ENCODE measurements around the gene NOTCH4. TPM values are rescaled to one million over a fixed set of nuclear protein-coding genes. Genes with fewer than 3 reads are reported as not detected.
A peak's percentile ranks its signal among the peaks of the same experiment; 100 is the strongest.
"Not testable (repeated sequence)": the region's sequence is repeated elsewhere in the genome, so short reads cannot be mapped to it uniquely, and the experiment has no call there.

Gene NOTCH4
- total RNA-seq, 1 experiment from 2014 or later, result 0.43 TPM

DNA sequence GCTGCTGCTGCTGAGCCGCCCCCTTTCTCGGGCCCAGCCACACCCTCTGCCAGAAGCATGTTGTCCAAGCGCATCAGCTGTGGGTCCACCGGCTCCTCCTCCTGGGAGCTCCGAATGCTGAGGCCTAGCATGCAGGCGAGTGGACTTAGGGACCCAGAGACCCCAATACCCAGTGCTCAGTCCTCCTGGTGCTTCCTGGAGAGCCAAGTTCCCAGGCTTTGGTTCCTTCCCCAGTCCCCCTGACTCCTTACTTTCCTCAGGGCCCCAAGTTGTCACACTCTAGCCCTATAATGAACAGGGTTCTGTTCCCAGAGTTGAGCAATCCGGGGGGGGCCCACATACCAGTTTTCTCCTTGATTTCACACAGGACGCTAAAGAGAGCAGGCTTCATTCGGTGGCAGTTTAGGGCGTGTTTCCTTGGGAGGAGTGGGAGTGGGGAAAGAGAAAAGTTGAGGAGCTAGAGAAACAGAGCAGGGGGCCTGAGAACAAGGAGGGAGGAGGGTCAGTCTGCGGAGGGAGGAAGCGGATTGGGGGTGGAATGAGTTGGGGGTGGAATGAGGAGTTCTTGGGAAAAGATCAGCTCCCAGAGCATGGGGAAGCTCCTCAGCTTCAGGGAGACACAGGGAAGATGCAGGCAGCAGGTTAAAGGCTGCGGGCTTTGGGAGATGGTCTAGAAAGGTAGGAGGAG is 35.3 kb downstream of the NOTCH4 start:
- Histone ChIP-seq H3K27me3 (replicated peaks; ENCODE audit: control insufficient read depth, insufficient read depth, low read length) (no peaks in the 10 kb centered on the region), H3K36me3 (ENCODE audit: control insufficient read depth, insufficient read depth, low read length) (peaks cover 2% of the 10 kb centered on the region; the same call in 1 of the 2 replicates), H3K4me3 (ENCODE audit: low read depth, low read length) (peak overlapping the region; percentile 62), H3K9me3 (no peaks in the 10 kb centered on the region), H3K4me1 (peaks cover 27% of the 10 kb centered on the region)
- no peaks in the 10 kb centered on the region for H3K9me3 Mint-ChIP-seq (ENCODE audit: unreplicated experiment)
- TF ChIP-seq, protein P1, sequence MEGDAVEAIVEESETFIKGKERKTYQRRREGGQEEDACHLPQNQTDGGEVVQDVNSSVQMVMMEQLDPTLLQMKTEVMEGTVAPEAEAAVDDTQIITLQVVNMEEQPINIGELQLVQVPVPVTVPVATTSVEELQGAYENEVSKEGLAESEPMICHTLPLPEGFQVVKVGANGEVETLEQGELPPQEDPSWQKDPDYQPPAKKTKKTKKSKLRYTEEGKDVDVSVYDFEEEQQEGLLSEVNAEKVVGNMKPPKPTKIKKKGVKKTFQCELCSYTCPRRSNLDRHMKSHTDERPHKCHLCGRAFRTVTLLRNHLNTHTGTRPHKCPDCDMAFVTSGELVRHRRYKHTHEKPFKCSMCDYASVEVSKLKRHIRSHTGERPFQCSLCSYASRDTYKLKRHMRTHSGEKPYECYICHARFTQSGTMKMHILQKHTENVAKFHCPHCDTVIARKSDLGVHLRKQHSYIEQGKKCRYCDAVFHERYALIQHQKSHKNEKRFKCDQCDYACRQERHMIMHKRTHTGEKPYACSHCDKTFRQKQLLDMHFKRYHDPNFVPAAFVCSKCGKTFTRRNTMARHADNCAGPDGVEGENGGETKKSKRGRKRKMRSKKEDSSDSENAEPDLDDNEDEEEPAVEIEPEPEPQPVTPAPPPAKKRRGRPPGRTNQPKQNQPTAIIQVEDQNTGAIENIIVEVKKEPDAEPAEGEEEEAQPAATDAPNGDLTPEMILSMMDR (IDR thresholded peaks at IDR 0.05; ENCODE audit: insufficient read depth in 1 of 2, low read depth in 1 of 2, low read length in 1 of 2, severe bottlenecking in 1 of 2, unreplicated experiment in 1 of 2), result no peak
- H3K36me3 Mint-ChIP-seq (ENCODE audit: insufficient read depth, unreplicated experiment), result peaks cover 41% of the 10 kb centered on the region
- H3K4me1 Mint-ChIP-seq (ENCODE audit: low read depth, unreplicated experiment), result peaks cover 23% of the 10 kb centered on the region
- no peaks in the 10 kb centered on the region for H3K27me3 Mint-ChIP-seq (ENCODE audit: insufficient read depth, unreplicated experiment)
- DNase-seq, result no peak
- CTCF ChIA-PET, result interaction anchor here (0.6 kb wide), 1 partner anchor 69 kb away, joined by 3 read pairs; no protein-coding TSS in a partner anchor
- intact Hi-C loops (cut with micrococcal nuclease; ENCODE audit: unreplicated experiment), result no loop called here
- H3K4me3 Mint-ChIP-seq (ENCODE audit: unreplicated experiment), result peak overlapping the region; percentile 83
- BruUV-seq (replicated peaks), result no TSS peak
- POLR2A ChIA-PET, result no interaction called here
- H3K27ac Mint-ChIP-seq (ENCODE audit: unreplicated experiment), result peak overlapping the region; percentile 90

DNA sequence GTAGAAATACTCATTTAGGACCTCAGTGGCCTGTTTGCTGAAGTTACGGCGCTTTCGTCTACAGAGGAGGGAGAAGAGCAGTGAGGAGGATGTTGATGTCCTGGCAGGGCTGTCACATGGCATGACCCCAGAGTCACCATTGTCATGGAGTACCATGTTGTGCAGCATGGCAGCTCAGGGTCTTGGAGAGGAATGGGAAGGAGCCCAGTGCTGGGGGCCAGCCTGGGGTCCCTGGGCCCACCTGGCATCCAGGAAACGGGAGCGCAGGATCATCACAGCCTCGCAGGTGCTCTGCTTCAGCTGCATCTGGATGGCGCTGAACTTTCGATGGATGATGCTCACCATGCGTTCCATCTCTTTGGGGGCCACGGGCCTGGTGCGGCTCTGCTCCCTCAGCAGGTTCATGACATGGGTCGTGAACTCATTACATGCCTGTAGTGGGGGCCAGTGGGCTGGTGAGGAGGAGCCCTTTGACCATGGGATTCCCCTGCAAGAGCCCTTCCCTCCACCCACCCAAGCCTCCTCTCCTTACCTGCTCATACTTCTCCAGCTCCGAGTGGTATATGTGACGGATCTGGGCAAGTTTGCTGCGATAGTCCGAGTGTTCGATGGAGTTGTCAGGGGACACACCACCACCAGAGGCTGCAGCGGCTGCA is 36.0 kb downstream of the NOTCH4 start:
- H3K9me3 ChIP-seq; H3K27ac Mint-ChIP-seq (ENCODE audit: unreplicated experiment); H3K27me3 ChIP-seq (replicated peaks; ENCODE audit: control insufficient read depth, insufficient read depth, low read length); H3K9me3 Mint-ChIP-seq (ENCODE audit: unreplicated experiment); BruUV-seq (replicated peaks); DNase-seq; intact Hi-C loops (cut with micrococcal nuclease; ENCODE audit: unreplicated experiment); H3K4me3 ChIP-seq (ENCODE audit: low read depth, low read length); H3K27me3 Mint-ChIP-seq (ENCODE audit: insufficient read depth, unreplicated experiment); H3K36me3 ChIP-seq (ENCODE audit: control insufficient read depth, insufficient read depth, low read length): not testable (repeated sequence)
- CTCF ChIA-PET, result interaction anchor here (0.6 kb wide), 1 partner anchor 69 kb away, joined by 3 read pairs; no protein-coding TSS in a partner anchor
- Mint-ChIP-seq H3K4me3 (ENCODE audit: unreplicated experiment) (peak overlapping the region; percentile 16), H3K4me1 (ENCODE audit: low read depth, unreplicated experiment) (peaks cover 23% of the 10 kb centered on the region), H3K36me3 (ENCODE audit: insufficient read depth, unreplicated experiment) (peaks cover 42% of the 10 kb centered on the region)
- POLR2A ChIA-PET, result interaction anchor here (2.1 kb wide), 1 partner anchor 8 kb away, joined by 7 read pairs; no protein-coding TSS in a partner anchor
- H3K4me1 ChIP-seq, result peaks cover 27% of the 10 kb centered on the region

DNA sequence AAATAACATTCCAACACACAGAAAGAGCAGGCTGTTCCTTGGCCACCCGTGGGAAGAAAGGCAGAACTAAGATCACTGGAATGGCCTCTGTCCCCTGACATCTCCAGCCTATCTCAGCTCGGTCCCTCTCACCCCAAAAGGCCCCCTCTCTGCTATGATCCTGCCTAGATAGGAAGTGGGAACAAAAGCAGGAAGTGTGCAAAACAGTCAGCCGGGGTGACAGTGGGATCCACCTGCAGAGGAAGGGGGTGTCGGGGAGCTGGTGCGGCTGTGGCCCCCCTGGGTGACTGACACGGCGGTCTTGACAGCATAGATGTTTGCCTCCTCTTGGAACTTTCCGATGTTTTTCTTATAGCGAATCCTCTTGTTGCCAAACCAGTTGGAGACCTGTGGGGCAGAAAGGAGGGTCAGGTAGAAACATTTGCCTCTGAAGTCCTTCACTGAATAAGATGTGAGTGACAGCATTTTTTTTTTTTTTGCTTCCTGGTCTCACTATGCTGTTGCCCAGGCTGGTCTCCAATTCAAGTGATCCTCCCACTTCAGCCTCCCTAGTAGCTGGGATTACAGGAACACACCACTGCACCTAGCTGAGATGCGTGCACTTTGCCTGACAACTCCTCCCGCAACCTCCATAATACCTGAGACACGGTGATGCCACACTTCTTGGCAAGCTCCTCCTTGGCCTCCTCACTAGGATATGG is 36.7 kb downstream of the NOTCH4 start:
- Mint-ChIP-seq H3K36me3 (ENCODE audit: insufficient read depth, unreplicated experiment) (peaks cover 47% of the 10 kb centered on the region), H3K27me3 (ENCODE audit: insufficient read depth, unreplicated experiment) (no peaks in the 10 kb centered on the region), H3K4me1 (ENCODE audit: low read depth, unreplicated experiment) (peaks cover 23% of the 10 kb centered on the region), H3K4me3 (ENCODE audit: unreplicated experiment) (peak overlapping the region; percentile 16), H3K27ac (ENCODE audit: unreplicated experiment) (no peak overlapping the region), H3K9me3 (ENCODE audit: unreplicated experiment) (no peaks in the 10 kb centered on the region)
- DNase-seq, result no peak
- Histone ChIP-seq H3K4me3 (ENCODE audit: low read depth, low read length) (no peak overlapping the region), H3K27me3 (replicated peaks; ENCODE audit: control insufficient read depth, insufficient read depth, low read length) (no peaks in the 10 kb centered on the region), H3K4me1 (peaks cover 27% of the 10 kb centered on the region), H3K36me3 (ENCODE audit: control insufficient read depth, insufficient read depth, low read length) (peaks cover 2% of the 10 kb centered on the region; the same call in 1 of the 2 replicates), H3K9me3 (no peaks in the 10 kb centered on the region)
- POLR2A ChIA-PET, result interaction anchor here (0.6 to 2.1 kb wide), 2 partner anchors 8 to 784 kb away, joined by 3 to 7 read pairs; no protein-coding TSS in a partner anchor
- CTCF ChIA-PET, result no interaction called here
- intact Hi-C loops (cut with micrococcal nuclease; ENCODE audit: unreplicated experiment), result no loop called here
- no TSS peak for BruUV-seq (replicated peaks)
- TF ChIP-seq, protein P1 (IDR thresholded peaks at IDR 0.05; ENCODE audit: insufficient read depth in 1 of 2, low read depth in 1 of 2, low read length in 1 of 2, severe bottlenecking in 1 of 2, unreplicated experiment in 1 of 2), result no peak

DNA sequence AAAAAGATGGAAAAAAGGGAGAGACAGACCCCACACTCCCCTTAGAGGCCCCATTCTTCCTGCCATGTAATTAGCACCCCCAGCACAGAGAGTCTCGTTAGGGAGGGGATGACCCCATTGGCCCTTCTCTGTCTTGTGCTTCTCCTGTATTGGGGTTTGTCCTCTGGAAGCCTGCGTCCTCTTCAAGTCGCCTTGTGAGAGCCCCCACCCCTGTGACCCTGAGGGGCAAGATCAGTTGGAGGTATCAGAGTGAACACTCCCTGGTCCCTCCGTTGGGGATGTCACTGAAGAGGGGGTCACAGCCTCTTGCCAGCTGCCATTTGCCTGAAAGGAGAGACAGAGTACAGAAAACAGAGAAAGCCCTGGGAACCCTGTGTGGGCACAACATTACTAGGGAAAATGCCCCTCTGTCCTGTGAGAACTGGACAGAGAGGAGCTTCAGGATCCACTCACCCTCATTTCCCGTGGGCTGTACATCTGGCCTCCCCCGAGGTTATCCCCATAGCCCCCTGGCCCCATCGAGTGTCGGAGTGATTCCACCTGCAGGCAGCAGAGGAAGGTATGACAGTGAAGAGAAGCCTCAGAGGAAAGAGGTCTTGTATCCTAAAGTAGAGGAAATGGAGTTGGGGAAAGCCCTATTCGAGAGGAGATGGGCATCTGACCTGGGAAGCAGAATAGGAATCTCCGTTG is 37.6 kb downstream of the NOTCH4 start:
- CTCF ChIA-PET, result interaction anchor here (0.6 kb wide), 1 partner anchor 16 kb away, joined by 3 read pairs; no protein-coding TSS in a partner anchor
- BruUV-seq (replicated peaks); H3K9me3 ChIP-seq; H3K4me3 ChIP-seq (ENCODE audit: low read depth, low read length); H3K36me3 ChIP-seq (ENCODE audit: control insufficient read depth, insufficient read depth, low read length); H3K27me3 ChIP-seq (replicated peaks; ENCODE audit: control insufficient read depth, insufficient read depth, low read length); DNase-seq; H3K9me3 Mint-ChIP-seq (ENCODE audit: unreplicated experiment); H3K27me3 Mint-ChIP-seq (ENCODE audit: insufficient read depth, unreplicated experiment); intact Hi-C loops (cut with micrococcal nuclease; ENCODE audit: unreplicated experiment); H3K4me3 Mint-ChIP-seq (ENCODE audit: unreplicated experiment): not testable (repeated sequence)
- H3K4me1 ChIP-seq, result peaks cover 26% of the 10 kb centered on the region
- POLR2A ChIA-PET, result interaction anchor here (2.1 kb wide), 1 partner anchor 9 kb away, joined by 7 read pairs; no protein-coding TSS in a partner anchor
- H3K36me3 Mint-ChIP-seq (ENCODE audit: insufficient read depth, unreplicated experiment), result peaks cover 53% of the 10 kb centered on the region
- H3K4me1 Mint-ChIP-seq (ENCODE audit: low read depth, unreplicated experiment), result peaks cover 23% of the 10 kb centered on the region
- H3K27ac Mint-ChIP-seq (ENCODE audit: unreplicated experiment), result peak overlapping the region; percentile 29

Data from Caco-2 (cell line).